NT2/D1 (cell line): ENCODE measurements around the gene ROCK1.

Experiments
- DNase-seq: peaks from one replicate; pipeline ENCODE4 v3.0.0-alpha.2; 2011; ENCODE audit warnings: low read depth, low spot score
- H3K27me3 ChIP-seq: 2 replicates; pipeline ENCODE4 v1.6.0; 2011; ENCODE audit warnings: mild to moderate bottlenecking; ENCODE audit not compliant: insufficient read length, insufficient read depth
- H3K36me3 ChIP-seq: 2 replicates; pipeline ENCODE4 v1.6.1; 2011; ENCODE audit warnings: mild to moderate bottlenecking, low read length, mixed read lengths; ENCODE audit not compliant: insufficient read depth, insufficient read length
- H3K4me1 ChIP-seq: 2 replicates; pipeline ENCODE4 v1.5.1; 2011; ENCODE audit not compliant: insufficient read depth, insufficient read length
- H3K4me3 ChIP-seq: 2 replicates; pipeline ENCODE4 v1.5.1; 2011; ENCODE audit warnings: low read depth; ENCODE audit not compliant: insufficient read length
- H3K9ac ChIP-seq: 2 replicates; pipeline ENCODE4 v1.6.0; 2011; ENCODE audit warnings: low read depth; ENCODE audit not compliant: insufficient read length
- H3K9me3 ChIP-seq: 2 replicates; pipeline ENCODE4 v1.5.1; 2011; ENCODE audit warnings: mild to moderate bottlenecking, low read length; ENCODE audit not compliant: insufficient read depth
- SUZ12 ChIP-seq: IDR thresholded peaks from 2 replicates; pipeline ENCODE4 v1.6.1; 2011; ENCODE audit not compliant: insufficient read length, insufficient read depth; ENCODE audit errors: extremely low read depth
- YY1 ChIP-seq: IDR thresholded peaks from 2 replicates; pipeline ENCODE4 v1.6.1; 2011; ENCODE audit not compliant: insufficient read length, insufficient read depth
- ZNF274 ChIP-seq: IDR thresholded peaks from 2 replicates; pipeline ENCODE4 v1.6.1; 2011; ENCODE audit warnings: mild to moderate bottlenecking, low read depth, low read length

The ROCK1 gene

DNA sequence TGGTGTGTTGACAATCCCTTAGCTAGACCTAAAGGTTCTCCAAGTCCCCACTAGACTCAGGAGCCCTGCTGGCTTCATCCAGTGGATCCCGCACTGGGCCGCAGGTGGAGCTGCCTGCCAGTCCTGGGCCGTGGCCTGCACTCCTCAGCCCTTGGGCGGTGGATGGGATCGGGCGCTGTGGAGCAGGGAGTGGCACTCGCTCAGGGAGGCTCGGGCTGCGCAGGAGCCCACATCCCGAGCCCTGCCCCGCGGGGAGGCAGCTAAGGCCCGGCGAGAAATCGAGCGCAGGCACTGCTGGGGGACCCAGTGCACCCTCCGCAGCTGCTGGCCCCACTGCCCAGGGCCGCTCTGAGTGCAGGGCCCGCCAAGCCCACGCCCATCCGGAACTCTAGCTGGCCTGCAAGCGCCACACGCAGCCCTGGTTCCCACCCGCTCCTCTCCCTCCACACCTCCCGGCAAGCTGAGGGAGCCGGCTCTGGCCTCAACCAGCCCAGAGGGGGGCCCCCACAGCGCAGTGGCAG lies 20.8 kb upstream of the ROCK1 start:
- Histone ChIP-seq H3K36me3 (no peaks in the 10 kb centered on the region), H3K4me3 (no peak overlapping the region), H3K9me3 (no peaks in the 10 kb centered on the region; the same call in 1 of the 2 replicates), H3K27me3 (no peaks in the 10 kb centered on the region), H3K9ac (no peak overlapping the region), H3K4me1 (no peaks in the 10 kb centered on the region)
- TF ChIP-seq SUZ12 (no peak), YY1 (no peak)
- DNase-seq: no peak

DNA sequence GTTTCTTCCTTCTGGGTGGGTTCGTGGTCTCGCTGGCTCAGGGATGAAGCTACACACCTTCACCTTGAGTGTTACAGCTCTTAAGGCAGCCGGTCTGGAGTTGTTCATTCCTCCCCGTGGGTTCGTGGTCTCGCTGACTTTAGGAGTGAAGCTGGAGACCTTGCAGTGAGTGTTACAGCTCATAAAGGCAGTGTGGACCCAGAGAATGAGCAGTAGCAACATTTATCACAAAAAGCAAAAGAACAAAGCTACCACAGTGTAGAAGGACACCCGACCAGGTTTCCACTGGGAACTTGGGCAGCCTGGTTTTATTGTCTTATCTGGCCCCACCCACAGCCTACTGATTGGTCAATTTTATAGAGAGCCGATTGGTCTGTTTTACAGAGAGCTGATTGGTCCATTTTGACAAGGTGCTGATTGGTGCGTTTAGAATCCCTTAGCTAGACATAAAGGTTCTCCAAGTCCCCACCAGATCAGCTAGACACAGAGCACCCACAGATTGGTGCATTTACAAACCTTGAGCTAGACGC lies 20.1 kb upstream of the ROCK1 start:
- TF ChIP-seq ZNF274 (no peak), SUZ12 (no peak), YY1 (no peak)

DNA sequence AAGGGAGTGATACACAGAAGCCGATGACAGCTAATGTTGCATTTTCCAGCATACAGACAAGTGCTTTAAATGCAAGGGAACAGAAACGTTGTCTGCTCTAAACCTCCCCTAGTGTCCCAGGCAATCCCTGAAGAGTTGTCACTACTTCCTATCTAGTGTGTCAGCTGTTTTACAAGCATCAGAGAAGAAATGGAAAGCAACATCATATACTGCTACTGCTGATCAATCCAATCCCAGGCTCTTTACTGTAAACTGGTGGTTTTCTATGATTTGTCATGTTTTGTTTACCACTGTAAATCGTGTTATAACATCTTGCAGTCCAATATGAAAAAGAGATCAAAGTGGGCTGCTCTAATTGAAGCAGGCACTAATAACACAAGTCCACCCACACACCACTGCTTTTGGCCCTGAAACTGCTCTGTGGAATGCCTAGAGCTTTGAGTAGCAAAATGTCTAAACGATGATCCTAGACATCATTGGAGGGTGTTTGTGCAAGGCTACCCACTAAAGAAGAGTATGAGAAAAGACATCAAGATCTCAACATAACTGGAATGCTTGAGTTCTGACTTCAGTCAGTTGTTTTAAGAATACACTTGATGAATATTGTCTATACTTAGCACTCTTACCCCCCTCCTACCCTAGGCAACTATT lies 18.1 kb upstream of the ROCK1 start:
- Histone ChIP-seq H3K9ac (no peak overlapping the region), H3K9me3 (no peaks in the 10 kb centered on the region; the same call in 1 of the 2 replicates), H3K36me3 (no peaks in the 10 kb centered on the region), H3K4me3 (no peak overlapping the region), H3K27me3 (no peaks in the 10 kb centered on the region), H3K4me1 (no peaks in the 10 kb centered on the region)
- no peak for TF ChIP-seq SUZ12
- TF ChIP-seq ZNF274: no peak
- DNase-seq: no peak

More for the DNA sequence above, 20.1 kb upstream of the ROCK1 start:
- no peak overlapping the region for H3K4me3 ChIP-seq
- H3K4me1 ChIP-seq: no peaks in the 10 kb centered on the region
- no peak overlapping the region for H3K9ac ChIP-seq
- H3K9me3 ChIP-seq: no peaks in the 10 kb centered on the region; the same call in 1 of the 2 replicates
- no peaks in the 10 kb centered on the region for H3K36me3 ChIP-seq
- no peak for DNase-seq
- H3K27me3 ChIP-seq: no peaks in the 10 kb centered on the region

DNA sequence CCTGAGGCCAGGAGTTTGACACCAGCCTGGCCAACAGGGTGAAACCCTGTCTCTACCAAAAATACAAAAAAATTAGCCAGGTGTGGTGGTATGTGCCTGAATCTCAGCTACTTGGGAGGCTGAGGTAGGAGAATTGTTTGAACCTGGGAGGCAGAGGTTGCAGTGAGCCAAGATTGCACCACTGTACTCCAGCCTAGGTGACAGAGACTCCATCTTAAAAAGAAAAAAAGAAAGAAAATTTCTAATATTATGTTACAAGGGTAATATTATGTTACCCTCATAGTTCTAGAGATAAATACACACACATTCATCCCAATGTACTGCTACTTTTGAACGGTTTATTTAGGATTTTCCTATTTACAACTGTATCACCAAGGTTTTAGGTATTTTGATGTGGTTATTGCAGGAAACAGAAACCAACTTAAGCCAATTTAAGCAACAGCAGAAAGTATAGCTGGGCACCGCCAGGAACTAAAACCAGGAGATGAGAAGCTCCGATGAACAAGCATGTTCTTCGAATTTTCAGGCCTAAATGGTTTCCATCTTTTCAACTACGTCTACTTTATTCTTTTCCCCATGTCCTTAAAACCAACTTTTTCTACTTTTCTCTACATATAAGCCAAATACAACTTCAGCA lies 11.8 kb upstream of the ROCK1 start:
- no peak overlapping the region for H3K9ac ChIP-seq
- H3K4me3 ChIP-seq: no peak overlapping the region

DNA sequence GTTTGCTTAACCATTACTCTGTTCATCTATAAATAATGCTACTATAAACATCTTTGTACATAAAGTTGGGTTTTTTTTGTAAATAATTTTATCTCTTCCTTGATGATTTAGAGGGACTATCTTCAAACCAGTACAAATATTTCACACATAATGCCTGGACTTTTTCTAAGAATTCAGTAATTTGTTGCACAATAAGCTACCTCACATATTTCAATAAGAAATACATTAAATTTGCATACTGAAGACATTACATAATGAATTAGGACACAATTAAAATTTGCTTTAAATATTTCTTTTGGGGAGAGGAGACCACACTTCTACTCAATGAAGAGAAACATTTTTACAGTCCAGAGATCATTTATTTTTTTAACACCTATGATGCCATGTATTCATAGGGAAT lies 7.2 kb upstream of the ROCK1 start:
- Histone ChIP-seq H3K4me3 (no peak overlapping the region), H3K9me3 (no peaks in the 10 kb centered on the region), H3K36me3 (no peaks in the 10 kb centered on the region), H3K9ac (no peak overlapping the region), H3K27me3 (no peaks in the 10 kb centered on the region), H3K4me1 (no peaks in the 10 kb centered on the region)
- TF ChIP-seq ZNF274: no peak
- no peak for TF ChIP-seq SUZ12
- no peak for TF ChIP-seq YY1
- DNase-seq: no peak

More for the DNA sequence above, 11.8 kb upstream of the ROCK1 start:
- H3K4me1 ChIP-seq: no peaks in the 10 kb centered on the region
- no peaks in the 10 kb centered on the region for H3K36me3 ChIP-seq
- TF ChIP-seq ZNF274 (no peak), SUZ12 (no peak)
- no peaks in the 10 kb centered on the region for H3K27me3 ChIP-seq
- DNase-seq: no peak
- no peaks in the 10 kb centered on the region for H3K9me3 ChIP-seq

DNA sequence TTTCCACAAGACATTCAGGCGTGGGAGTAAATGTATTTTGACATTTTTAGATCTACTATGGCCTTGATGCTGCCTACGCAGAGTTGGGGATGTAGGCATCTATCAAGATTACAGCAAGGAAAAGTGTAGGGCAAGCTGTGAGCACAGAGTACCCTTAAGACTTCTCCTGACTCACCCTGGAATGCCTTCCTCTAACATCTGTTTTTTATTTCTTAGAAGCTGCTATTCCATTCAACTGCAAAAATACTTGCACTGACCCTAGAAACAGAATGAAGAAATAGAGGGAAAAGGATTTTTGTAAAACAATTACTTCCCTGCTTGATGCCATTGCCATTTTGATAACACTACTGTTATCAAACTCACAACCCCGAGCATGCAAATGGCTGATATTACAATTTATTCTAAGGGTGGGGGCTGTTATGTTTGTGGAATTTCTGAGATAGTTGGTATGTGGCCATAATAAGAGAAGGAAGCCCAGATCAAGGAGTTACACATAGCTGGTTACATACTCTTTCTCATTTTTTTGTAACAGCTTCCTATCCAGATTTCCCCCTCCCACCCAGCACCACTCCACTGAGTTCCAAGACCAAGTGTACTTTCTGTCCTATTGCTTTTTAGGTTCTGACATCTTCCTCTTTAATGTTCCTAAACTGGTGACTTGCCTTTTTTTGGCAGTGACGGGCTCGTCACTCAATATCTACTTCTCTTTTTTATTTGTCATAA lies 6.0 kb upstream of the ROCK1 start:
- no peak for TF ChIP-seq ZNF274
- TF ChIP-seq YY1: no peak
- TF ChIP-seq SUZ12: no peak
- no peak overlapping the region for H3K9ac ChIP-seq
- no peak for DNase-seq
- H3K27me3 ChIP-seq: peaks cover 10% of the 10 kb centered on the region
- no peaks in the 10 kb centered on the region for H3K36me3 ChIP-seq
- no peaks in the 10 kb centered on the region for H3K4me1 ChIP-seq
- H3K4me3 ChIP-seq: no peak overlapping the region
- H3K9me3 ChIP-seq: no peaks in the 10 kb centered on the region
